Naive thymus-derived CD8-positive, alpha-beta T cell (primary cell): ENCODE data around the gene VPS8. TPM values are rescaled to one million over a fixed set of nuclear protein-coding genes. Genes with fewer than 3 reads are reported as not detected.

Experiments
- ATAC-seq, 2 donors: fragments of 150-1000 bp; cut with Tn5 transposase in 1 of 2; sonication (Bioruptor Pico), chemical (Tn5 transposase) in 1 of 2; 1 replicate in 1 of 2; 2 replicates in 1 of 2; pipeline ENCODE4 v1.10.0; 2021; ENCODE audit warnings: mild to moderate bottlenecking in 2 of 2, moderate library complexity in 2 of 2
- POLR2A ChIA-PET: fragments of 350-600 bp; sonication (Branson Sonifier 250); formaldehyde crosslinking; loops from one replicate; lab custom pipeline; 2021; ENCODE audit warnings: antibody characterized with exemption; lab: Charles Lee
- DNase-seq, 10 donors: peaks; one replicate each; pipeline versions ENCODE4 v3.0.0 to v3.0.0-alpha.2; 2020 to 2022
- H3K27ac Mint-ChIP-seq, 10 donors: one replicate each; pipeline ENCODE4 v1.8.0; 2020 to 2022; ENCODE audit warnings: mild to moderate bottlenecking in 10 of 10, mixed read lengths in 10 of 10, moderate library complexity in 4 of 10, inconsistent platforms in 1 of 10
- H3K27me3 Mint-ChIP-seq, 5 donors: one replicate each; pipeline ENCODE4 v1.8.0; 2021 to 2022; ENCODE audit warnings: mixed read lengths in 5 of 5
- H3K36me3 Mint-ChIP-seq, 3 donors: one replicate each; pipeline ENCODE4 v1.8.0; 2020 to 2022; ENCODE audit warnings: mixed read lengths in 3 of 3, mild to moderate bottlenecking in 2 of 3, inconsistent platforms in 1 of 3
- H3K4me1 Mint-ChIP-seq, 4 donors: one replicate each; pipeline ENCODE4 v1.8.0; 2021 to 2022; ENCODE audit warnings: mixed read lengths in 4 of 4
- H3K4me3 Mint-ChIP-seq, 10 donors: one replicate each; pipeline ENCODE4 v1.8.0; 2020 to 2022; ENCODE audit warnings: mild to moderate bottlenecking in 10 of 10, mixed read lengths in 10 of 10, moderate library complexity in 6 of 10, inconsistent platforms in 1 of 10
- H3K9me3 Mint-ChIP-seq, 9 donors: one replicate each; pipeline ENCODE4 v1.8.0; 2020 to 2022; ENCODE audit warnings: mixed read lengths in 9 of 9, mild to moderate bottlenecking in 3 of 9, inconsistent platforms in 1 of 9, moderate library complexity in 1 of 9
- polyA plus RNA-seq, 3 donors: library from polyadenylated mRNA; unstranded; fragments of 300-500 nt; fragmentation: Illumina TruSeq; gene quantifications; one replicate each; pipeline ENCODE4 v1.2.3, GENCODE V29; 2021
- total RNA-seq, 8 experiments: library from RNA in 2 of 8; stranded (reverse) in 2 of 8; gene quantifications; one replicate each; pipeline ENCODE4 v1.2.3 and lab custom pipeline; 2021 to 2026

The VPS8 gene
- total and polyA plus RNA-seq, 5 experiments from 2014 or later: 19.0 to 105 (median 30.8) TPM

DNA sequence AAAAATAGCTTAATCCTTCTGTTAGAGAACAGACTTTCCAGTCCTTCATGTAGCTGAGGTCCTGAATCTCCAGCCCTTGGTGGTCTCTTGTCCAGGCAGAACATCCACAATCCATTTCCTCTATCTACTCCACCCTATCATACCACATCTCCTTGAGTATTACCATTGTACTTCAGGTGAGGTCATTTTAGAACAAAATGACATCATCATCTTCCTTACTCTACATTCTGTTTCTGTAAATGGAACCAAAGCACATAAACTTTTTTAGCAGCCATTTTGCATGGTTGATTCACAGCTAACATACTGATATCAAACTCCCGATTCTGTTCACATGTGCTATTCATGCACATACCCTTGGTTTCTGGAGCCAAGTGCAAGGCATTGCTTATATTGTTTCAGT is 228.5 kb downstream of the VPS8 start:
- POLR2A ChIA-PET: interaction anchor here (0.6 kb wide), 1 partner anchor 9 kb away, joined by 3 read pairs; no protein-coding TSS in a partner anchor
- Mint-ChIP-seq H3K27me3 (no peaks in the 10 kb centered on the region), H3K27ac (no peak overlapping the region), H3K4me3 (no peak overlapping the region), H3K36me3 (peaks cover 40 to 68% (median 68%) of the 10 kb centered on the region in 3 donors), H3K4me1 (peaks cover 0 to 3% (median 0%) of the 10 kb centered on the region in 4 donors), H3K9me3 (peaks cover 0 to 26% (median 11%) of the 10 kb centered on the region in 9 donors)
- DNase-seq (no peak), ATAC-seq (no peak)

DNA sequence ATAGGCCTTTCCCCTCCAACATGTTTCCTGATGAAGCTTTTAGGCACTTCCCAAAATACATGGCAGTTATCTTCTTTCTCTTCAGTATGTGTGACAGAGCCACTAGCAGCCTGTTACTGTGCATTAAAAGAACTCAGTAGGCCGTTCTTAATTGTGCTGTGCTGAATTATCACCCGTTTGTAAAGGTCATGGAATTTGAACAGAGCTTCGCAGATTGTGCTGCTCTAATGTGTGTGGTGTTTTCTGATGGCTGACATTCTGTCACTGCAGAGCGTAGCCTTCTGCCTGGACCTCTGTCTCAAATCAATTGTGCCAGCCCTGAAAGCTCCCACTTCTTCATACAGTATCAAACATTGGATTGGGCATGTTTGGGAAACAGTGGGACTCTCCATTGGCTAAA is 229.6 kb downstream of the VPS8 start:
- Mint-ChIP-seq H3K27ac (peak overlapping the region in 1 of 10 donors; percentile 34), H3K9me3 (peaks cover 0 to 16% (median 10%) of the 10 kb centered on the region in 9 donors), H3K4me1 (peaks cover 0 to 3% (median 0%) of the 10 kb centered on the region in 4 donors), H3K27me3 (no peaks in the 10 kb centered on the region), H3K36me3 (peaks cover 48 to 72% (median 70%) of the 10 kb centered on the region in 3 donors), H3K4me3 (no peak overlapping the region)
- POLR2A ChIA-PET: interaction anchor here (1.0 kb wide), 1 partner anchor 12 kb away, joined by 5 read pairs; no protein-coding TSS in a partner anchor
- ATAC-seq (no peak), DNase-seq (no peak)

DNA sequence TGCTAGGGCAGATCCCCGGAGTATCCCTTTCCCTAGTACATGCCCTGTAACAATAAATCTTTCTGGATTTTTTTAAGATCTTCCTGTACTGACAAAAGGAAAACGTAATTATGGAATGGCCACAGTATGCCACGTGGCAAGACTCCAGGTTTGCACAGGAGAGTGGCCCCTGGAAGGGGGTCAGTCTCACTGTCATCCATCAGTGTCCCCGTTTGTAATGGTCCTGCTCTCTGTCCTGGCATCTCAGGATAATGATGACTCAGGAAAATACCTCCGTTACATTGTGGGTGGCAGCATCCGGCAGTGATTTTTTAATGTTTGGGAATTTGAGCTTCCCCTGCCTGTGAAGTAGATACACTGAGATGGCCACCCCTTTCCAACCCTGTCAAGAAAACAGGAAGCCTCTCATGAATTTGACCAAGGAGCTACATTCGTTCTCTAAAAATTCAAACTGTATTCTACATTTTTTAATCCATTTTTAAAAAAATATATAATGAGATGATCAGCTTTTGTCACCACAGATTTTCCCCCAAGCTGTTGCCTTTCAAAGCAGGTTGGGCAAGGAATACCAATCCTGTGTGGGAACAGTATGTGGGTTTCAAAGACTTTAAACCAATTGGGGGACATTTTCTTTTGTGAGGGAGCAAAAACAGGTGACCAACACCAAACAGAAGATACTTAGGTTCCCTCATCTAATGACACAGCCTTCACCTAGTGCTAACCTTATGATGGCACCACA is 230.5 kb downstream of the VPS8 start:
- H3K9me3 Mint-ChIP-seq: peaks cover 0 to 15% (median 5%) of the 10 kb centered on the region in 9 donors
- H3K27me3 Mint-ChIP-seq: no peaks in the 10 kb centered on the region
- no peak for DNase-seq
- H3K27ac Mint-ChIP-seq: no peak overlapping the region
- peaks cover 49 to 74% (median 73%) of the 10 kb centered on the region in 3 donors for H3K36me3 Mint-ChIP-seq
- POLR2A ChIA-PET: interaction anchor here (1.0 kb wide), 1 partner anchor 13 kb away, joined by 5 read pairs; no protein-coding TSS in a partner anchor
- no peak overlapping the region for H3K4me3 Mint-ChIP-seq
- peaks cover 0 to 3% (median 0%) of the 10 kb centered on the region in 4 donors for H3K4me1 Mint-ChIP-seq
- ATAC-seq: no peak

DNA sequence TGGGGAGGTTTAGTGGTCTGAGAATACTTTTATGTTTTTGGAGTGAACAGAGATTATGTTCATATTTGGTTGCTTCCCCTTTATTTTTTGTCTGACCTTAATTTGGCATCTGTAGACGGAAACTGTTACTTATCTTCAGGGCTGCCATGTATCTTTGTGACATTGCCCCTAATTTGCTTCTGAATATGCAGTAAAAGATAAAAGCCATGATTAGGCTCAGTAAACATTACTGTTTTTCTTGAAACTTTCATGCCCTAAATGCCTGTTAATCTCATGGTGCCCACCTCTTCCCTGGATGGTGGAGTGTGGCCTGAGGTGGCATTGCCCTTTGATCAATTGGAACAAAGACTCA is 234.2 kb downstream of the VPS8 start:
- Mint-ChIP-seq H3K9me3 (peaks cover 0 to 9% (median 0%) of the 10 kb centered on the region in 9 donors), H3K27ac (no peak overlapping the region)
- no peak for DNase-seq

DNA sequence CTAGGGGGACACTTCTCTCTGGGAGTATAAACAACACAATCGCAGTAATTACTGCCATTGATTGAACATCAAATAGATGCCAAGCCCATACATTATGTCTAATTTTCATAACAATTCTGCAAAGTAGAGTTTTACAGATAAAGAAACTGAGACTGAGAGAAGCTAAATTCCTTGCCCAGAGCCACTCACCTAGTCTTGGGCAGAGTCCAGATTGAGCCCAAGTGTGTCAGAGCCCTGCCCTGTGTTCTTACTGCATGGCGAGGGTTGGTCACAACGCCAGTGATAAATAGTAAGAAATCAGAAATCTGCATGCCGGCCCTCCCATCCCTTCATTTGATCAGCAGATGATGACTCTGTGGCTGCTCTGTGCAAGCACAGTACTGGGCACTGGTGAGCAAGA is 234.6 kb downstream of the VPS8 start:
- H3K4me1 Mint-ChIP-seq: peaks cover 0 to 6% (median 0%) of the 10 kb centered on the region in 4 donors
- H3K9me3 Mint-ChIP-seq: peaks cover 0 to 13% (median under 1%) of the 10 kb centered on the region in 9 donors
- DNase-seq (no peak), ATAC-seq (no peak)
- no peaks in the 10 kb centered on the region for H3K27me3 Mint-ChIP-seq
- H3K4me3 Mint-ChIP-seq: no peak overlapping the region
- H3K27ac Mint-ChIP-seq: peak overlapping the region in 1 of 10 donors; percentile 23
- peaks cover 63 to 88% (median 87%) of the 10 kb centered on the region in 3 donors for H3K36me3 Mint-ChIP-seq
- POLR2A ChIA-PET: no interaction called here

More for the DNA sequence above, 234.2 kb downstream of the VPS8 start:
- Mint-ChIP-seq H3K27me3 (no peaks in the 10 kb centered on the region), H3K4me3 (no peak overlapping the region), H3K4me1 (peaks cover 0 to 6% (median 0%) of the 10 kb centered on the region in 4 donors), H3K36me3 (peaks cover 62 to 87% (median 86%) of the 10 kb centered on the region in 3 donors)
- ATAC-seq: no peak
- POLR2A ChIA-PET: interaction anchor here (0.7 kb wide), 1 partner anchor 45 kb away, joined by 5 read pairs; no protein-coding TSS in a partner anchor

DNA sequence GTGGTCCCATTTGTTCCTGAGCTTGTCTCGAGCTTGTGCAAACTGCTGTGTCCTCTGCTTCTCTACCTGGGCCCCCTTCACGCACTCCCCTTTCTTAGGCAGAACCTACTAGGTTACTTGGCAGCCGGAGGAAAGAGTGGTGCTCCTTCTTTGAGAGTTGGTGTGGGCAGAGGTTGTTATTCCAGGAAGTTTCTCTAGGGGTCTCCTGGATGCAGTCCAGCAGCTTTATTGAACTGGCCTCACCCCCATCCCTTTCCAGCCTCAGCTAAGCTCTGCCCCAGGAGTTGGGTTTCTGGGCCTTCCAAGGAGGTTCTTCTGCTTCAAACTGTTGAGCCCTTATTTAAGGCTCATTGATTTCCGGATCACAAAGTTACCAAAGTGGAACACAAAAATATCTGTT is 237.7 kb downstream of the VPS8 start:
- peak overlapping the region in 1 of 10 donors; percentile 48 for H3K27ac Mint-ChIP-seq
- H3K4me1 Mint-ChIP-seq: peaks cover 0 to 5% (median 0%) of the 10 kb centered on the region in 4 donors
- DNase-seq (no peak), ATAC-seq (no peak)
- H3K27me3 Mint-ChIP-seq: no peaks in the 10 kb centered on the region
- peaks cover 6 to 44% (median 18%) of the 10 kb centered on the region in 9 donors for H3K9me3 Mint-ChIP-seq
- POLR2A ChIA-PET: interaction anchor here (0.7 kb wide), 1 partner anchor 10 kb away, joined by 3 read pairs; no protein-coding TSS in a partner anchor
- H3K36me3 Mint-ChIP-seq: peaks cover 83 to 98% (median 98%) of the 10 kb centered on the region in 3 donors
- no peak overlapping the region for H3K4me3 Mint-ChIP-seq

DNA sequence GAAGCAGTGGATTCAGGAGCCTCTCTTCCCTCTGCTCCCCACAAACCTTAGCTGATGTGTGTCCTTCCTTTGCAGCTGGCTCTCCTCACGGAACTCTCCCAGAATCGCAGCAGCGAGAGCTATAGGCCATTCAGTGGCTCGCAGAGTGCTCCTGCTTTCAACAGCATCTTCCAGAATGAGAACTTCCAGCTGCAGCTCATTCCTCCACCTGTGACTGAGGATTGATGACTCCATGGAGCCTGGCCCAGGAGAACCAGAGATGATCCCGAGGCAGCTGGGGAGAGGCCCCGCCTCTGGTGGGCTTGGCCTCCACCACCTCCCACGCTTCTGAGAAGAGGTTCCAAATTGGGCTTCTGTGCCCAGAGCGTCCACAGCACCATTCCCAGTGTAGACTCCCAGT is 239.8 kb downstream of the VPS8 start:
- POLR2A ChIA-PET: no interaction called here
- Mint-ChIP-seq H3K4me1 (peaks cover 0 to 3% (median 0%) of the 10 kb centered on the region in 4 donors), H3K27me3 (no peaks in the 10 kb centered on the region)

DNA sequence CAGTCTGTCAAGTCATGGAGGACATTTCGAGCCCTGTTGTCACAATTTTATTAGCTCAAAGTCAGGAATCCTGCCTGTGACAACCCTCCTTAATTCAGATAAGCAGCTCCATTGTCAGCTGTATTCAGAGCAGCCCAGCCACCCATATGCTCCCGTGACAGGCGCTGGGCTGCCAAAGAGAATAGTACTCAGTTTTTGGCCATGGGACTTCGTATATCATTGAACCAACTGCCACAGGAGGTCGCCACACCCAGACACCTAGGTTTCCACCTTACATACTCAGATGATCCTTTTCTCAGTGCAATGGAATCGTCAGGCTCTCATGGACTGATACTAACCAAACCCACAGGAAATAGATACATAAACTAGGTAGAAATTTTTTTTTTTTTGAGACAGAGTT is 240.7 kb downstream of the VPS8 start:
- H3K27ac Mint-ChIP-seq: no peak overlapping the region
- ATAC-seq: no peak
- H3K27me3 Mint-ChIP-seq: no peaks in the 10 kb centered on the region
- DNase-seq: no peak
- H3K4me3 Mint-ChIP-seq: no peak overlapping the region
- peaks cover 76 to 85% (median 81%) of the 10 kb centered on the region in 3 donors for H3K36me3 Mint-ChIP-seq
- H3K9me3 Mint-ChIP-seq: peaks cover 9 to 69% (median 42%) of the 10 kb centered on the region in 9 donors
- peaks cover 0 to 3% (median 0%) of the 10 kb centered on the region in 4 donors for H3K4me1 Mint-ChIP-seq
- POLR2A ChIA-PET: no interaction called here

More for the DNA sequence above, 239.8 kb downstream of the VPS8 start:
- H3K36me3 Mint-ChIP-seq: peaks cover 83 to 93% (median 84%) of the 10 kb centered on the region in 3 donors
- no peak overlapping the region for H3K27ac Mint-ChIP-seq
- DNase-seq (no peak), ATAC-seq (no peak)
- H3K9me3 Mint-ChIP-seq: peaks cover 8 to 64% (median 34%) of the 10 kb centered on the region in 9 donors
- H3K4me3 Mint-ChIP-seq: no peak overlapping the region

DNA sequence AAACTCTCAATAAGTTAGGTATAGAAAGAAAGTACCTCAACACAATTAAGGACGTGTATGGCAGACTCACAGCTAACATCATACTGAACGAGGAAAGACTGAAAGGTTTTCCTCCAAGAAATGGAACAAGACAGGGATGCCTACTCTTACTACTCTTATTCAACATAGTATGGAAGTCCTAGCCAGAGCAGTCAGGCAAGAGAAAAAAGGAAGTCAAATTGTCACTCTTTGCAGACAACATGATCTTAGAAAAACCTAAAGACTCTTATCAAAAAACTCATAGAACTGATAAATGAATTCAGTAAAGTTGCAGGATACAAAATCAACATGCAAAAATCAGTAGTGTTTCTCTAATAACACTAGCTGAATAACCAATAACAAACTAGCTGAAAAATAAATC is 244.9 kb downstream of the VPS8 start:
- POLR2A ChIA-PET: no interaction called here
- DNase-seq: no peak
- no peak for ATAC-seq
- Mint-ChIP-seq H3K9me3 (peaks cover 18 to 98% (median 69%) of the 10 kb centered on the region in 9 donors), H3K27me3 (no peaks in the 10 kb centered on the region), H3K4me3 (no peak overlapping the region), H3K27ac (no peak overlapping the region), H3K36me3 (peaks cover 33 to 75% (median 45%) of the 10 kb centered on the region in 3 donors), H3K4me1 (peaks cover 0 to 5% (median 0%) of the 10 kb centered on the region in 4 donors)

DNA sequence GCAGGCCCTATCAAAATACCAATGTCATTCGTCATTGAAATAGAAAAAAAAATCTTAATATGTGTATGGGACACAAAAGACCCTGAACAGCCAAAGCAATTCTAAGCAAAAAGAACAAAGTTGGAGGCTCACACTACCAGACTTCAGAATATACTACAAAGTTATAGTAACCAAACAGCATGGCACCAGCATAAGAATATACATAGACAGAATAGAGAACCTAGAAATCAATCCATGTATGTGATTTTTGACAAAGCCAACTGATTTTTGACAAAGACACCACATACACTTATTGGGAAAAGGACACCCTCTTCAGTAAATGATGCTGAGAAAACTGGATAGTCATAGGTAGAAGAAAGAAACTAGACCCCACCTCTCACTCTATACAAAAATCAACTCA is 245.9 kb downstream of the VPS8 start:
- H3K9me3 Mint-ChIP-seq: peaks cover 14 to 95% (median 65%) of the 10 kb centered on the region in 9 donors
- peaks cover 24 to 70% (median 35%) of the 10 kb centered on the region in 3 donors for H3K36me3 Mint-ChIP-seq
- H3K27ac Mint-ChIP-seq: no peak overlapping the region

DNA sequence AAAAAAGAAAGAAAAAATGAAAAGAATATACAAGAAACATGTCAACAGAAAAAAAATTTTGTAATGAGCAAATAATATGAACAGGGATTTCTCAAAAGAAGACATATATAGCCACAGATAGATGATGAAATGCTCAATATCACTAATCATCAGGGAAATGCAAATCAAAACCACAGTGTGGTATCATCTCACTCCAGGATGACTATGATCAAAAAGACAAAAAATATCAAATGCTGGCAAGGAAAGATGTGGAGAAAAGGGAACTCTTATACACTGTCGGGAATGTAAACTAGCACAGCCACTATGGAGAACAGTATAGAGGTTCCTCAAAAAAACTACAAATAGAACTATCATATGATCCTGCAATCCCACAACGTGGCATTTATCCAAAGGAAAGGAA is 246.8 kb downstream of the VPS8 start:
- H3K27me3 Mint-ChIP-seq: no peaks in the 10 kb centered on the region
- POLR2A ChIA-PET: no interaction called here
- ATAC-seq (no peak), DNase-seq (no peak)
- H3K36me3 Mint-ChIP-seq: peaks cover 14 to 63% (median 26%) of the 10 kb centered on the region in 3 donors
- H3K27ac Mint-ChIP-seq: peak overlapping the region in 1 of 10 donors; percentile 23
- H3K4me3 Mint-ChIP-seq: no peak overlapping the region
- H3K9me3 Mint-ChIP-seq: peaks cover 12 to 94% (median 63%) of the 10 kb centered on the region in 9 donors
- peaks cover 0 to 5% (median 0%) of the 10 kb centered on the region in 4 donors for H3K4me1 Mint-ChIP-seq

More for the DNA sequence above, 245.9 kb downstream of the VPS8 start:
- Mint-ChIP-seq H3K27me3 (no peaks in the 10 kb centered on the region), H3K4me3 (no peak overlapping the region), H3K4me1 (peaks cover 0 to 5% (median 0%) of the 10 kb centered on the region in 4 donors)
- no peak for ATAC-seq
- no peak for DNase-seq
- POLR2A ChIA-PET: no interaction called here

DNA sequence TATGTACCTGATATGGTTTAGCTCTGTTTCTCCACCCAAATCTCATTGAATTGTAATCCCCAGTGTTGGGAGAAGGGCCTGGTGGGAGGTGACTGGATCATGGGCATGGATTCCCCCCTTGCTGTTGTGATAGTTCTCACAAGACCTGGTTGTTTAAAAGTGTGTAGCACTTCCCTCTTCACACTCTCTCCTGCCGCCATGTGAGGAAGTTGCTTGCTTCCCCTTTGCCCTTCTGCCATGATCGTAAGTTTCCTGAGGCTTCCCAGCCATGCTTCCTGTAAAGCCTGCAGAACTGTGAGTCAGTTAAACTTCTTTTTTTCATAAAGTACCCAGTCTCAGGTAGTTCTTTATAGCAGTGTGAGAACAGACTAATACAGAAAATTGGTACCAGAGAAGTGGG is 247.8 kb downstream of the VPS8 start:
- DNase-seq: no peak
- Mint-ChIP-seq H3K4me3 (no peak overlapping the region), H3K9me3 (peaks cover 12 to 85% (median 54%) of the 10 kb centered on the region in 9 donors), H3K4me1 (peaks cover 0 to 5% (median 0%) of the 10 kb centered on the region in 4 donors), H3K36me3 (peaks cover 5 to 56% (median 16%) of the 10 kb centered on the region in 3 donors), H3K27ac (no peak overlapping the region), H3K27me3 (peaks cover 0 to 2% (median 0%) of the 10 kb centered on the region in 5 donors)
- POLR2A ChIA-PET: no interaction called here
- ATAC-seq: no peak

DNA sequence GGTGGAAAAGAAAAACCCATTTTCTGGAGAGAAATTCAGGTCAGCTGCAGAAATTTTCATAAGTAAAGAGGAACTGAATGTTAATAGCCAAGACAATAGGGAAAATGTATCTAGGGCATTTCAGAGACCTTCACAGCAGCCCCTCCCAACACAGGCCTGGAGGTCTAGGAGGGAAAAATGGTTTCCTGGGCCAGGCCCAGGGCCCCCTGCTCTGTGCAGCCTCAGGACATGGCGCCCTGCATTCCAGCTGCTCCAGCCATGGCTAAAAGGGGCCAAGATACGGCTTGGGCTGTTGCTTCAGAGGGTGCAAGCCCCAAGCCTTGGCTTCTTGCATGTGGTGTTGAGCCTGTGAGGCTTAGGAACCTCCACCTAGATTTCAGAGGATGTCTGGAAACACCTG is 248.7 kb downstream of the VPS8 start:
- POLR2A ChIA-PET: no interaction called here

More for the DNA sequence above, 248.7 kb downstream of the VPS8 start:
- H3K27ac Mint-ChIP-seq: no peak overlapping the region
- no peak for ATAC-seq
- peaks cover 10 to 78% (median 45%) of the 10 kb centered on the region in 9 donors for H3K9me3 Mint-ChIP-seq
- no peak overlapping the region for H3K4me3 Mint-ChIP-seq
- H3K4me1 Mint-ChIP-seq: peaks cover 0 to 5% (median 0%) of the 10 kb centered on the region in 4 donors
- peaks cover 0 to 47% (median 7%) of the 10 kb centered on the region in 3 donors for H3K36me3 Mint-ChIP-seq
- DNase-seq: no peak
- H3K27me3 Mint-ChIP-seq: peaks cover 0 to 2% (median 0%) of the 10 kb centered on the region in 5 donors
